GOT3 (cell line): Measurements from ENCODE around the gene GYS2.
"Not testable (repeated sequence)": the region's sequence is repeated elsewhere in the genome, so short reads cannot be mapped to it uniquely, and the experiment has no call there.

Experiments
- DNase-seq: peaks from one replicate; lab custom pipeline; 2025; ENCODE audit warnings: mixed read lengths; lab: John Stamatoyannopoulos, UW

The GYS2 gene

GRCh38 chr12:21604245-21605101 lies at the start of gene GYS2:
Gene GYS2, minus strand, starts transcription at chr12:21604847. Its CDS starts 255 bp downstream, at chr12:21604592.
- no peak for DNase-seq

- no peak for DNase-seq
Measured at GRCh38 chr12:21651821-21652220, 47.2 kb upstream of the GYS2 start.

- no peak for DNase-seq
Measured at GRCh38 chr12:21650997-21651396, 46.4 kb upstream of the GYS2 start.

- DNase-seq: no peak
Measured at GRCh38 chr12:21649034-21649433, 44.4 kb upstream of the GYS2 start.

GRCh38 chr12:21648378-21648777 lies 43.7 kb upstream of the GYS2 start:
- no peak for DNase-seq

- no peak for DNase-seq
Measured at GRCh38 chr12:21647179-21647578, 42.5 kb upstream of the GYS2 start.

GRCh38 chr12:21645041-21645500 lies 40.4 kb upstream of the GYS2 start:
- not testable (repeated sequence) for DNase-seq

GRCh38 chr12:21644516-21644915 lies 39.9 kb upstream of the GYS2 start:
- no peak for DNase-seq

GRCh38 chr12:21643758-21644157 lies 39.1 kb upstream of the GYS2 start:
- DNase-seq: no peak

- DNase-seq: no peak
Measured at GRCh38 chr12:21642707-21643389, 38.2 kb upstream of the GYS2 start.

GRCh38 chr12:21638054-21638891 lies 33.6 kb upstream of the GYS2 start:
- no peak for DNase-seq

GRCh38 chr12:21634245-21634644 lies 29.6 kb upstream of the GYS2 start:
- no peak for DNase-seq

GRCh38 chr12:21631367-21631766 lies 26.7 kb upstream of the GYS2 start:
- DNase-seq: no peak

GRCh38 chr12:21627924-21628323 lies 23.3 kb upstream of the GYS2 start:
- no peak for DNase-seq

GRCh38 chr12:21618566-21618965 lies 13.9 kb upstream of the GYS2 start:
- no peak for DNase-seq

GRCh38 chr12:21617030-21617429 lies 12.4 kb upstream of the GYS2 start:
- no peak for DNase-seq

GRCh38 chr12:21615431-21615830 lies 10.8 kb upstream of the GYS2 start:
- DNase-seq: no peak

GRCh38 chr12:21614506-21614905 lies 9.9 kb upstream of the GYS2 start:
- DNase-seq: no peak

GRCh38 chr12:21613931-21614330 lies 9.3 kb upstream of the GYS2 start:
- DNase-seq: no peak

GRCh38 chr12:21608196-21608595 lies 3.5 kb upstream of the GYS2 start:
- no peak for DNase-seq

- DNase-seq: no peak
Measured at GRCh38 chr12:21607701-21608100, 3.1 kb upstream of the GYS2 start.

- no peak for DNase-seq
Measured at GRCh38 chr12:21606175-21606574, 1.5 kb upstream of the GYS2 start.
